ENCODE measurements around the gene VKORC1.

The VKORC1 gene

DNA sequence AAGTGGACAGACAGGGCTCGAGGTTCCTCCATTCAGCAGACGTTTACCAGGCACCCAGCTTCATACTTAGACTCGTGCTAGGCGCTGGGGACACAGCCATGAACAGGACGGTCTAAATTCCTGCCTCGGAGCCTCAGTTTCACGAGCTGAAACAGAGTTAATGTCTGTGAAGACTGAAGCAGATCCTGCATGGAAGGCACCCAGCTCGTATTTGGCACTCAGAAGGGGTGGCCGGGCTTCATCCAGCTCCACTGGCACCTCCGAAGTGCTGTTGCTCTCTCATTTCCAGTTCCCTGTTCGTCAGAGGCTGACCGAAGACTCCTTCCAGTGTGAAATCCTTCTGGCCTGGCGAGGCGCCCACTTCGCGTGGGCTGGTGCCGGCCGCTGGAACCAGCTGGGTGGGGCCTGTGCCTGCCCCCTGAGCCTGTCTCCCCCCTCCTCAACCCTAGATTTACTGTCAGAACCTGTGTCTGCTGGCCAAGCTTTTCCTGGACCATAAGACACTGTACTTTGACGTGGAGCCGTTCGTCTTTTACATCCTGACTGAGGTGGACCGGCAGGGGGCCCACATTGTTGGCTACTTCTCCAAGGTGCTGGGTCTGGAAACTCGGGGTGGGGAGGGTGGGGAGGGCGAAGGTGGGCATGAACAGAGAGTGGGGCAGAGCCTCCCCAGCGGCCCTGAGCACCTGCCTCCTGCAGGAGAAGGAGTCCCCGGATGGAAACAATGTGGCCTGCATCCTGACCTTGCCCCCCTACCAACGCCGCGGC lies 35.2 kb upstream of the VKORC1 start:
- DNase-seq: no peak

DNA sequence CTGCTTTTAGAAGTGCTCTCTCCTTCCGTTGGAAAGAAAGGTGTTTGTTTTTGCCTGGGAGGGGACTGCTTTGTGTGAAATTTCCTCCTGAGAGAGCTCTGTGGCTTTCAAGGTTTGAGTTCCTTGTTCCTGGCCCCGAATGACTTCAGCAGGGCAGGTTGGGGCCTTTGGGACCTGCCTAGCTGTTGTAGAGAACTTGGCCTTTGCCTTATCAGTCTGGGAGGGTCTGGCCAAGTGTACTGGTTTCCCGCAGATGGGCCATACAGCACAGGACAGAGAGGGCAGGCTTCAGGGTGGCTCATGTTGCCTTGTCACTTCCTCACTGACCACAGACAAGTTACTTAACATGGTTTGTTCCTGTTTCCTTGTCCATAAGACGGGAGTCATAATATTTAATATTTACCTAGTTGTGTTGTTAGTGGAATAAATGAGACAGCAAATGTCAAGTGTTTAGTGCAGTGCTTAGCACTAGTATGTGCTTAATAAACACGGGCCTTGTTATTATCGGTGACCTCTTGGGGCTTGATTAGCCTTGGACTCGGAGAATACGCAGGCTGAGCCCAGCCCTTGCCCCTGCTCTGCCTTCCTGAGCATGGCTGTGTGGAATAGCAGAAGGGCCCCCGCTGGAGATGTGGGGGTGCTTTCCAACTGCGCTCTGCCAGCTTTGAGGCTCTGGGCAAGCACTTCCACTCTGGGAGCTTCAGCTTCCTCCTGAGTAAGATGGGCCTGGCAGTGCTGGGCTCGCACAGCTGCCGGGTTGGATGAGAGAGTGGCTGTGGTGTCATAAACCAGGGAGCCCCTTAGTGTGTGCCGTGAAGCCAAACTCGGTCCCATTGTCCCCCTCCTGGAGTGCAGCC lies 34.3 kb upstream of the VKORC1 start:
- peak; percentile 33 for DNase-seq

DNA sequence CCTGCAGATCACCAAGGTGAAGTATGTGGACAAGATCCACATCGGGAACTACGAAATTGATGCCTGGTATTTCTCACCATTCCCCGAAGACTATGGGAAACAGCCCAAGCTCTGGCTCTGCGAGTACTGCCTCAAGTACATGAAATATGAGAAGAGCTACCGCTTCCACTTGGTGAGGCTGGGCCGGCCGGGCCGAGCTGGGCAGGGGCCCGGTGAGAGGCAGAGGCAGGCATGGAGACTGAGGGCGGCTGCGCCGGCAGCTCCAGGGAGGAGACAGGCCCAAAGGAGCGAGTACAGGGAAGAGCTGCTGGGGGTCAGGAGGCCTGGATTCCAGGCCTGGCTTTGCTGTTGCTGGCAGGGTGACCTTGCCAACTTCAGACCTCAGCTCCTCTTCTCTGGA lies 32.6 kb upstream of the VKORC1 start:
- DNase-seq: no peak

DNA sequence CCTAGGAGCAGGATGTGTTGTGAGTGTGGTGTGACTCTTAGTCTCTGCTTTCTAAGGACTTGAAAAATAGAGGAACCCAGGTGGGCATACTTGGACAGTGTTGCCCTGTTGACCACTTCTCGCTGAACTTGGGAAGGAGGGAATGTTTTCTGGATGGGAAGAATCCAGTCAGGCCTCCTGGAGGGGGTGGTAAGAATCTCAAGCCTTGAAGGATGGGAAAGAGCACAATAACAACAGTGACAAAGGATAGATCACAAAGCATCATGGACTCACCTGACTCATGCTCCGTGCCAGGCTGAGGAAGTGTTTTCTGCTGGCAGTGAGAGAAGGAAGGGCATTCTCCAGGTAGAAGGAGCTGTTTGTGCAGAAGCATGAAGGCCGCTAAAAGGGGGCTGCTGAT lies 31.2 kb upstream of the VKORC1 start:
- no peak for DNase-seq

DNA sequence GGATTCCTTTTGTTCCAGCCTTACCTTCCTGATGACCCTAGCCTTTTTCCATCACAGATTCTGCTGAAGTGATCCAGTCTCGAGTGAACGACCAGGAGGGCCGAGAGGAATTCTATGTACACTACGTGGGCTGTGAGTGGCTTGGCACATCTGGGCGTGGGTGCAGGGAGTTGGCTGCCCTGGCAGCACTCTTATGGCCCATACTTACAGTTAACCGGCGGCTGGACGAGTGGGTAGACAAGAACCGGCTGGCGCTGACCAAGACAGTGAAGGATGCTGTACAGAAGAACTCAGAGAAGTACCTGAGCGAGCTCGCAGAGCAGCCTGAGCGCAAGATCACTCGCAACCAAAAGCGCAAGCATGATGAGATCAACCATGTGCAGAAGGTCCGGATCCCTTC lies 25.5 kb upstream of the VKORC1 start:
- no peak for DNase-seq

DNA sequence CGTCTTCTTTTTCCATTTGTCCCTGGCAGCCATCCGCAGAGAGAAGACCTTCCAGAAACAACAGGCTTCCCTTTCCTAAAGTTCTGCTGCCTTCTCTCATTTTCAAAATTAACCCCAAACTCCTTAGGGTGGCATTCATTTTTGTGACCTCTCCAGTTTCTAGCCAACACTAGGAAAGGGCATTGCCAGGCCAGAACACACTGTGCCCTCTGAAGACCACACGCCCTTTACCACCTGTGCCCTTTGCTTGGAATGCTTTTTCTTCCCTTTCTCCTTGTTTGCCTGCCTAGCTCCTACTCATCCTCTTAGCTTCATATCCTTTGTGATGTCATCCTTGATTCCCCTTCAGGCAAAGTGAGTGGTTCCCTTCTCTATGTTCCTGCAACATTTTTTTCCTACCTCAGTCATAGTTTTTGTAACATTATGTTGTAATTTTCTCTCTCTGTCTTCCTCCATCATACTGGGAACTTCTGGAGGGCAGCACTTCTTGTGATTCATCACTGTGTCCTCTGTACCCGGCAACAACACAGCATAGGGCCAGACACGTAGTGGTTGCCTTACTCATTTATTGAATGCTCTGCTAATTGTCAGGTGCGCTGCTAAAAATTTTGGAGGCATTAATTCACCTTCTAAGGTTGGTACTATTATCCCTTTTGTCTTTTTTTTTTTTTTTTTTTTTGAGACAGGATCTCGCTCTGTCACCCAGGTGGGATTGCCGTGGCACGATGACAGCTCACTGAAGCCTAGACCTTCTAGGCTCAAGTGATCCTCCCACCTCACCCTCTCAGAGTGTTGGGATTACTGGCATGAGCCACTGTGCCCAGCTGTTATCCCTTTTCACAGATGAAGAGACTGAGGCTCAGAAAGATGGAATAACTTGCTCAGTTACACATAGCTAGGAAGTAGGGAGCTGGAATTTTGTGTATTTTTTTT lies 23.9 kb upstream of the VKORC1 start:
- no peak for DNase-seq

DNA sequence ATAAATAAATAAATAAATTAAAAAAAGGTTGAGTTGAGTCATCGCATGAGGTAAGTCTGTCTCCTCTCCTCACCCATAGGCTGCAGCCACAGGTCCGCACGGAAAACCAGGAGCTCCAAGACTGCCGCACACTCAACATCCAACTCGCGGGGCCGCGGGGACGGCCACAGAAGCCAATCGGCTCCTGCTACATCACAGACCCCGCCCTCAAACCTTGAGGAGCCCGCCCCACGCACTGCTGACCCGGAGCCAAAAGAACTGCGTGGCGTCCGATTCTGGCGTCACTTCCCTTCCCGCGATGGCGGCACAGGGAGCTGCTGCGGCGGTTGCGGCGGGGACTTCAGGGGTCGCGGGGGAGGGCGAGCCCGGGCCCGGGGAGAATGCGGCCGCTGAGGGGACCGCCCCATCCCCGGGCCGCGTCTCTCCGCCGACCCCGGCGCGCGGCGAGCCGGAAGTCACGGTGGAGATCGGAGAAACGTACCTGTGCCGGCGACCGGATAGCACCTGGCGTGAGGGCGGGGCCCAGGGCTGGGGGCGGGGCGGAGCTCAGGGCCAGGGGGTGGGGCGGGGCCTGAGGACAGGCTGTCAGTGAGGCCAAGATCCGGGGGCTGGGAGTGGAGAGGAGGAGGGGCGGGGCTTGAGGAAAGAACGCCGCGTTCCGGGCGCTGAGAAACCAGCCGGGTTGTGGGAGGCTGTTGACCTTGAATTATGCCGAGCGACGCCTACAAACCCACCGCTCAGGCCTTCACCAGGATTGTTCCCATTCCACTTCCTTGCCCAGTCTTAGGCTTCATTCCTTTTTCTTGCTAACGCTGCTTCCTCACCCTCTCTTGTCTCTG lies 23.0 kb upstream of the VKORC1 start, which contains the start of gene KAT8:
Gene KAT8 (plus strand): TSS at position 281 of the 839 bp plus-strand sequence. CDS start 18 bp downstream, at position 299.
- peak; percentile 98 for DNase-seq

DNA sequence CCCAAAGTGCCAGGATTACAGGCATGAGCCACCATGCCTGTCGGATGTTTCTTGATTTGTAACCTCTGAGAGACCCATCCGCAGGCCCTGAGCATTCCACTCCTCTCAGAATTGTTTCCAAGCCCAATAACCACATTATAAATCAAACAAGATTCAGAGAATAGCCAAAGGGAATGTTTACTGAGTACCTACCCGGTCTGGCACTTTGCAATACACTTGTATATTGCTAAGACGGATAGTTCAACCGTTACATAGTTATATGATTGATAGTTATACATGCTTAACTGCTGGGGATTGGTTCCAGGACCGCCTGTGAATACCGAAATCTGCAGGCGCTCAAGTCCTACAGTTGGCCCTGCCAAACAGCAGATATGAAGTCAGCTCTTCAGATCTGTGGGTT lies 19.9 kb upstream of the VKORC1 start:
- no peak for DNase-seq

DNA sequence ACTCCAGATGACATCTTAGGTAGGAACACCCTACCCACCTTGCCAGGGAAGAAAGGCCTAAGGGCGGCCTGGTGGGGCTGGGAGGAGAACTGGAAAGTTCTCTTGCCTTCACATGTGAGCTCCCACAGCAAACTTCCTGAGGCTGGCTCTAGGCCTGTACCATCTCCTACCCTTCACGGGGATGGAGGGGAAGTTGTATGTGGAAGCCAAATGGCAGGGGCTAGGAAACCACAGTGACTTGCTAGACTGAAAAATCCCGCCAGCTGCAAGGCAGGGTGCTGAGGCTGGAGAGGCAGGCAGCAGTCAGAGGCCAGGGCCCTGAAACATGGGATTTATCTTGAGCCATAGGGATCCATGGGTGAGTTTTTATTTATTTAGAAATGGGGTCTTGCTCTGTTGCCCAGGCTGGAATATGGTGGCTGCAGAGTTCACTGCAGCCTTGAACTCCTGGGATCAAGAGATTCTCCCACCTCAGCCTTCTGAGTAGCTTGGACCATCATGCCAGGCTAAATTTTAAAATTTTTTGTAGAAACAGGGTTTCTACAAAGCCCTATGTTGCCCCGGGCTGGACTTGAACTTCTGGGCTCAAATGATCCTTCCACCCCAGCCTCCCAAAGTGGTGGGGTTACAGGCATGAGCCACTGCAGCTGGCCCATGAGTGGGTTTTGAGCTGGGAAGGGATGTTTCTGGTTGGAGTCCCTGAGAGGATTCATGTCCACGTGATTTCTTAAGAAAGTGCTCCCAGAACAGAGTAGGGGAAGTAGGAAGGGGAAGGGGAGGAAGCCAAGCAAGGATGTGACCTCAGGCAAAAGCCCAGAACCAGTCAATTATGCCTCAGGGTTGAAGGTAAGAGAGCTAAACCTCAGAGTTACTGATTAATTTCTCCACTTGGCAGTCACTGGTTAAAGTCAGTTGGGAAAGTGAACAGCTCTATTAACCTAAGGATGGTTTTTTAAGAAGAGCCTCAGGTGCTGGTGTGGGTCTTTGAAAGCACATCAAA lies 18.8 kb upstream of the VKORC1 start:
- no peak for DNase-seq

DNA sequence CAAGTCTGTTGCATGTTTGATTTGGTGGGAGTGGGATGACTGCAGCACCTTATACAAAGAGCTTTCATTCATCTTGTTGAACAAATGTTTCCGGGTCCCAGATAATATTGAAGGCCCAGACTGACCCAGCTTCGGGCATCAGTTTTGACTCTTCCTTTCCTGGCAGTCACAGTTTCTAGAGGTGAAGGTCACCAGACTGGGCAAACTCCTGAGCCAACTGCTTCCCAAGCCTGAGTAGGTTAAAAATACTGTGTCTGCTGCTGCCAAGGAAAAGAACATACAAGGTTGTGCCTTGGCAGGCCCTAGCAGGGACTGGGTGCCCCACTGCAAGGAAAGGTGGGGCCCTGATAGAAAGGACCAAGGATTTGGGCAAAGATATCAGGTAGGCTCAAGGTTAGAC lies 18.1 kb upstream of the VKORC1 start:
- DNase-seq: no peak

DNA sequence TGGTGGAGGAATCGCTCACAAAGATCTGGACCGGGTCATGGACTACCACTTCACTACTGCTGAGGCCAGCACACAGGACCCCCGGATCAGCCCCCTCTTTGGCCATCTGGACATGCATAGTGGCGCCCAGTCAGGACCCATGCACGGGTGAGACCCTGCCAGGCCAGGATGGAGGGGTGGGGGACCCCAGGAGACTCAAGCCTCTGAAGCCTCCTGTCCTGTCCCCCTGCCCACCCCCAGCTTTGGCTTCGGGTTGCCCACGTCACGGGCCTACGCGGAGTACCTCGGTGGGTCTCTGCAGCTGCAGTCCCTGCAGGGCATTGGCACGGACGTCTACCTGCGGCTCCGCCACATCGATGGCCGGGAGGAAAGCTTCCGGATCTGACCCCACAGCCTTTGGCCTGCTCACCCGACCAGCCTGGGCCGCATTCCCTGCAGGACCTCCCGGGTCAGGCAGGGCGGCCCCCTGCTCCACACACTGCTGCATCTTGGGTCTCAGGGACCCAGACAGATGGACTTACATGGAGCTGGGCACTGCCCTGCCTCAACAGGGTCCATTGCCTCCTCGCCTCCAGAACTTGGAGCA lies 17.4 kb upstream of the VKORC1 start:
- DNase-seq: no peak

DNA sequence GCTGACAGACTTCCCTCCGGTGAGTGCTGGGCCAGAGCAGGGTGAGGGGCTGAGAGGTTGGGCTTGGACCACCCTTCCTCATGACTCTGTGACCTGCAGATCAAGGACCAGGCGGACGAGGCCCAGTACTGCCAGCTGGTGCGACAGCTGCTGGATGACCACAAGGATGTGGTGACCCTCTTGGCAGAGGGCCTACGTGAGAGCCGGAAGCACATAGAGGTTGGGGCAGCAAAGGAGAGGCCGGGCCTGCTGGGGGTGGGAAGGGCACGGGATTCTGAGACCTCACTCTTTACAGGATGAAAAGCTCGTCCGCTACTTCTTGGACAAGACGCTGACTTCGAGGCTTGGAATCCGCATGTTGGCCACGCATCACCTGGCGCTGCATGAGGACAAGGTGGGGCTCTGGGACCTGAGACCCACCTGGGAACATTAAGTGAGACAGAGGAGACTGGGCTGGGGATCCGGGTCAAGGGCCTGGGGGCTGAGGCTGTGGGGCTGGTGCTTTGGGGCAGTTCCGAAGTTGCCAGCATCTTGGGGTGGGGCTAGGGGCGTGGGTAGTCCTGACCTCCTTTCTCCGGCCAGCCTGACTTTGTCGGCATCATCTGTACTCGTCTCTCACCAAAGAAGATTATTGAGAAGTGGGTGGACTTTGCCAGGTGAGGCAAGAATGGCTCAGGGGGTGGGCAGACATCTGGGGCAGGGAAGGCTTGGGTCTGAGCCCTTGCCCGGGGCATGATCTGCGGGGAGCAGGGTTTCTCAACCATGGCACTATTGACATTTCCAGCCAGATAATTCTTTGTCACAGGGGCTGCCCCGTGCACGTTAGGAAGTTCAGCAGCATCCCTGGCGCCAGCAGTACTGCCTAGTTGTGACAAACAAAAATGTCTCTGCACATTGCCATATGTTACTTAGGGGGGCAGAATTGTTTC lies 15.8 kb upstream of the VKORC1 start:
- DNase-seq: no peak

DNA sequence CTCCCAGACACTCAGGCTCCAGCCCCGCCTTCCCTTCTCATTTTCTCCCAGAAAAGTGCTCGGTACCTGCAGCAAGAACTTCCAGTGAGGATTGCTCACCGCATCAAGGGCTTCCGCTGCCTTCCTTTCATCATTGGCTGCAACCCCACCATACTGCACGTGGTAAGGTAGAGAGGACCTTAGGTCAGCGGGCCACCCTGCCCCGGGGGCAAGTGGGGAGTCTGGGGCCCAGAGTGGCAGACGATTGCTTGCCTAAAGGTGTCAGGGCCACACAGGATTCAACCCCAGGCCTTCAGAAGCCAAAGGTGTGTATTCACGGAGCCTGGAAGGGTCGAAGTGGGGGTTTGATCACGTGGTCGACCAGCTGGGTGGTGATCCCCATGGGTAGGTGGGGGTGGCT lies 15.0 kb upstream of the VKORC1 start:
- no peak for DNase-seq

DNA sequence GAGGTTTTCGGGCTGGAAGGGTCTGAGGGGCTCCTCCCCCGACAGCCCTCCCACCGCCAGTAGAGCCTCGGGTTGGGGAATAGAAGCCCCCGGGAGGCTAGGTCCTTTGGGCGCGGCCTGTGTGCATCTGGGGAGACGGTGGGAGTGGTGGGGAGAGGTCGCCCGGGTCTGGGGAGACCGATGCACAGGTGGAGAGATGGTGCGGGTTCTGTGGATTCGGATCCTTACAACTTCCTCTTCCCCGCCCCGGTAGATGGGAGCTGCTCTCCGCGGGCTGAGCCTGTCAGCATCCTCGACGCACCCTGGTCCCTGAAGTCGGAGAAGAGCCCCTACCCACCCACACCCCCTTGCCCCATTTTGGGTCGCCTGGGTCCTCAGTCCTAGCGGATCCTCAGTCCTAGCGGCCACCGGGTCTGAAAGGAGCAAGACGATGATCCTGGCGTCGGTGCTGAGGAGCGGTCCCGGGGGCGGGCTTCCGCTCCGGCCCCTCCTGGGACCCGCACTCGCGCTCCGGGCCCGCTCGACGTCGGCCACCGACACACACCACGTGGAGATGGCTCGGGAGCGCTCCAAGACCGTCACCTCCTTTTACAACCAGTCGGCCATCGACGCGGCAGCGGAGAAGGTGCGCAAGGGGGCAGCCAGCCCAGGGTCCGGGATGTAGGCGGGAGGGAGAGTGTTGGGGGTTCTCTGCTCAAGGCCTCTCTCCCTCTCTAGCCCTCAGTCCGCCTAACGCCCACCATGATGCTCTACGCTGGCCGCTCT lies 14.4 kb upstream of the VKORC1 start:
- DNase-seq: no peak

DNA sequence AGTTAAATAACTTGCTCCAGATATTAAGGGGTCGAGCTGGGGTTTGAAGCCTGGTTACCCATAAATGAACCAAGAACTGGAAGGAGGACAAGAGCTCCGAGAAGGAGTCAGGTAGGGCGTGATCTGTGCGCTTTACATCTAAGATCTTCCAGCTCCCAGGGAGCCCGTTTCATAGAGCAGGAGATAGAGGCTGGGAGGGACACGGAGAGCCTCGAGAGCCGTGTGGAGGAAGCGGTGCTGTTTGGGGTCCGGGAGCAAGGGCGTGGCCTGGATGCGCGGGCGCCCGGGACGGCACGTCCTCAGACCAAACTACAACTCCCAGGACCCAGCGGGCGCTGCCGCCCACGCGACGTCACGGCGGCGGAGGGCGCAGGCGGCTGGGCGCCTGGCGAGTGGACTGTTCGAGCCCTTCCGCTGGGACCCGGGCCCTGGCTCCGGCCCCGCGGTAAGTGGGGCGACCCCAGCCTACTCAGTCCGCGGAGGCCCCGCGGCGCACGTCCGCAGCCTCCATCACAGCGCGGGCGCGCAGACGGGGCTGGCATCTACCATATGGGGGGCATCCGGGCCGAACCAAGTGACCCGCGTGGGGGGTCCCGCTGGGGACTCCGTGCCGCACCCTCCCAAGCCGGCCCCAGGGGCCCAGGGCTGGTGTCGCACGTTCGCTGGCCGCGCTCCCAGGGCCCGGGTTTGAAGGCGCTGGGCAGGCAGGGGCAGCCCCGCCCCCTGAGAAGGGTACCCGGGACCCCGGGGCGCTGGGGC lies 13.6 kb upstream of the VKORC1 start, which contains the start of gene BCKDK:
Gene BCKDK (plus strand): TSS at position 352 of the 759 bp plus-strand sequence. CDS start 838 bp downstream, outside the sequence.
- DNase-seq: peak; percentile 68

DNA sequence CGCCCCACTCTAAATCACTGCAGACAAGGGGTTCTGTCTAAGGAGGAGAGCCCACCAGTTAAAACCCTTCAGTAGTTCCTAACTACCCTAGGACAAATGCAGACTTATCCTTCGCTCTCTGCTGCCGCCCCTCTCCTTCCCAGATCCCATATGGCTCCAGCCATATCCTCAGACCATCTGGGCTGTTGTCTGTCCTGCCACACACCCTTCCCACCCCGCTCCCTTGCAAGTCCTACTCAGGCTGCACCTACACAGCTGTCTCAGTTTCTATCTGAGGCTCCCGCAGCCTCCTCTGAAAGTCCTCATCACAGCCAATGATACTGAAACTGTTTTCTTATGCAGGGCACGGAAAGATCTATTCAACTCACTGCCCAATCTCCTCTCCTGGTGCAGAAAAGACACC lies 12.9 kb upstream of the VKORC1 start:
- no peak for DNase-seq

All from CD4-positive, alpha-beta T cell treated with Interleukin-10 for 1 hour (primary cell).